Endothelial cell of umbilical vein (primary cell): Measurements from ENCODE around the gene ATP6V1E1.
"Not testable (repeated sequence)": the region's sequence is repeated elsewhere in the genome, so short reads cannot be mapped to it uniquely, and the experiment has no call there.

Experiments used
- EZH2 ChIP-seq: IDR thresholded peaks from 2 replicates; pipeline ENCODE4 v1.6.1; 2012; ENCODE audit warnings: borderline replicate concordance, low read depth, mild to moderate bottlenecking, moderate library complexity, low read length, inconsistent platforms; ENCODE audit not compliant: severe bottlenecking
- FOS ChIP-seq: IDR thresholded peaks from 2 replicates; pipeline ENCODE4 v1.6.1; 2011; ENCODE audit warnings: mild to moderate bottlenecking, low read length, moderate library complexity, borderline replicate concordance; ENCODE audit not compliant: insufficient read depth
- JUN ChIP-seq: IDR thresholded peaks from 2 replicates; pipeline ENCODE4 v1.6.1; 2011; ENCODE audit warnings: borderline replicate concordance, low read depth; ENCODE audit not compliant: insufficient read length, insufficient read depth
- MAX ChIP-seq: IDR thresholded peaks from 2 replicates; pipeline ENCODE4 v1.6.1; 2011; ENCODE audit not compliant: insufficient read depth, insufficient read length
- MYC ChIP-seq: IDR thresholded peaks from one replicate; pipeline ENCODE4 v1.6.1; 2011; ENCODE audit warnings: mild to moderate bottlenecking, low read depth, low read length
- POLR2A ChIP-seq: IDR thresholded peaks from 2 replicates; pipeline ENCODE4 v1.6.1; 2012; ENCODE audit warnings: low read depth, mild to moderate bottlenecking, control low read depth, low read length
- POLR2AphosphoS5 ChIP-seq: IDR thresholded peaks from 2 replicates; pipeline ENCODE4 v1.6.1; 2012; ENCODE audit warnings: low read depth, mild to moderate bottlenecking, control low read depth, low read length, moderate library complexity; ENCODE audit not compliant: insufficient read depth
- TF ChIP-seq, protein P1 (sequence below), 2 donors: IDR thresholded peaks; 1 replicate in 1 of 2; 2 replicates in 1 of 2; pipeline ENCODE4 v1.5.1; 2011; ENCODE audit warnings: low read length in 2 of 2, mild to moderate bottlenecking in 2 of 2, moderate library complexity in 2 of 2, control low read depth in 1 of 2, inconsistent platforms in 1 of 2, low read depth in 1 of 2; ENCODE audit not compliant: insufficient read depth in 1 of 2; ENCODE audit errors: extremely low read depth in 1 of 2

DNA sequence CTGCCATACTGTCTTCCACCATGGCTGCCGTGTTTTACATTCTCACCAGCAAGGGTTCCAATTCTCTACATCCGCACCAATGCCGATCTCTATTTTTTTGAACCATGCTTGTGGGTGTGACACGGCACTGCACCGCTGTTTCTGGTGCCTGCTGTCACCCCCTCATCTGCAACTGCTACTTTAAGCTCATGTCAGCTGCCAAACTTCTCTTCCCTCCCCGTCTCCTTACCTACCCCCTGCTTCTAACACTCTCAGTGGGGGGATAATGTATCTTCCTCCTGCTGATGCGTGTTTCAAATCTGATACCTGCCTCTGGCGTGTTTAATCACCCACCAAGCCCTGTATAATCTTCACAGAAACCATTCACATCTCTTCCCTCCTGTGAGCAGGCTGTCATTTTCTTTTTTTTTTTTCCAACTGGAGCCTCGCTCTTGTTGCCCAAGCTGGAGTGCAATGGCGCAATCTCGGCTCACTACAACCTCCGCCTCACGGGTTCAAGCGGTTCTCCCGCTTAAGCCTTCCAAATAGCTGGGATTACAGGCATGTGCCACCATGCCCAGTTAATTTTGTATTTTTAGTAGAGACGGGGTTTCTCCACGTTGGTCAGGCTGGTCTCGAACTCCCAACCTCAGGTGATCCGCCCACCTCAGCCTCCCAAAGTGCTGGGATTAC, 62.4 kb downstream of the ATP6V1E1 start:
- not testable (repeated sequence) for TF ChIP-seq FOS, JUN, POLR2A, EZH2, POLR2AphosphoS5, MYC, MAX
- TF ChIP-seq, protein P1, sequence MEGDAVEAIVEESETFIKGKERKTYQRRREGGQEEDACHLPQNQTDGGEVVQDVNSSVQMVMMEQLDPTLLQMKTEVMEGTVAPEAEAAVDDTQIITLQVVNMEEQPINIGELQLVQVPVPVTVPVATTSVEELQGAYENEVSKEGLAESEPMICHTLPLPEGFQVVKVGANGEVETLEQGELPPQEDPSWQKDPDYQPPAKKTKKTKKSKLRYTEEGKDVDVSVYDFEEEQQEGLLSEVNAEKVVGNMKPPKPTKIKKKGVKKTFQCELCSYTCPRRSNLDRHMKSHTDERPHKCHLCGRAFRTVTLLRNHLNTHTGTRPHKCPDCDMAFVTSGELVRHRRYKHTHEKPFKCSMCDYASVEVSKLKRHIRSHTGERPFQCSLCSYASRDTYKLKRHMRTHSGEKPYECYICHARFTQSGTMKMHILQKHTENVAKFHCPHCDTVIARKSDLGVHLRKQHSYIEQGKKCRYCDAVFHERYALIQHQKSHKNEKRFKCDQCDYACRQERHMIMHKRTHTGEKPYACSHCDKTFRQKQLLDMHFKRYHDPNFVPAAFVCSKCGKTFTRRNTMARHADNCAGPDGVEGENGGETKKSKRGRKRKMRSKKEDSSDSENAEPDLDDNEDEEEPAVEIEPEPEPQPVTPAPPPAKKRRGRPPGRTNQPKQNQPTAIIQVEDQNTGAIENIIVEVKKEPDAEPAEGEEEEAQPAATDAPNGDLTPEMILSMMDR (IDR thresholded peaks at IDR 0.05; ENCODE audit: extremely low read depth in 1 of 2, insufficient read depth in 1 of 2, low read depth in 1 of 2, low read length in 2 of 2) = not testable (repeated sequence)
